ENCODE data around the gene ZC3H4.
"Not testable (repeated sequence)": the region's sequence is repeated elsewhere in the genome, so short reads cannot be mapped to it uniquely, and the experiment has no call there.

ZC3H4 gene

DNA sequence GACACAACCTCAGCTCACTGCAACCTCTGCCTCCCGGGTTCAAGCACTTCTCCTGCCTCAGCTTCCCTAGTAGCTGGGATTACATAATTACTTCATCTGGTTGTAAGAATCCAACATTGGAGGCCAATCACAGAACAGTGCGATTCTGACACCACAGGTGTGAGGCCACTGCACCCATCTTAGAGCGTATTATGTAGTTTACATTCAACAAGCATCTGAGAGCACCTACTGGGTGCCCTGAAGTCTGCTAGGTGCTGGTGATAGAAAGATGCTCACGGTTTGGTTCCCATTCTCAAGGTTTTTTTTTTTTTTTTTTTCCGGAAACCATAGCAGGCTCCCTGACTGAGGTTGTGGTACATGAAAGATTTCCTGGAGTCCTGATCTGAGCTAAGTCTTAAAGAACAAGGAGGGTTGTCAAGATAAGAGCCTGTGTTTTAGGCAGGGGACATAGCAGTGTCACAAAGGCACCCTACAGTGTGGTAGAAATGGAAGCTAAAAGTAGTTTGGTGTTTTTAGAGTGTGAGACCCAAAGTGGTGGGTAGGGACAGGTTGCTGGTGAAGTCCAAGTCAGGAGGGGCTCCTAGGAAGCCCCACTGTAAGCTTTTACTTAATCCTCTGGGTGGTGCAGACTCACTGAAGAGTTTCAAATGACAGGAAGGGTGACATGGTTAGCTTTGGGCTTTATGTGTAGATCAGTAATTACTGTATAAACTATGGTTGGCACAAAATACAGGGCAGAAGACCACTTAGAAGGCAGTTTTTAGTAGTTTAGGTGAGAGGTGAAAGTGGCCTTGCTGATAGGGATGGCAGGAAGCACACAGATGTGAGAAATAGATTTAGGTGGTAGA, 32.3 kb upstream of the ZC3H4 start:
- peak overlapping the region; percentile 3 to 61 for H3K27ac Mint-ChIP-seq
- H3K36me3 Mint-ChIP-seq (ENCODE audit: insufficient read depth), result peaks cover 44% of the 10 kb centered on the region
- H3K4me3 Mint-ChIP-seq, result peak overlapping the region; percentile 22 to 52
- H3K4me1 Mint-ChIP-seq (ENCODE audit: low read depth in 2 of 2), result peaks cover 21 to 31% of the 10 kb centered on the region in 2 donors
- ATAC-seq (replicated peaks), result peak; percentile 88
- no peaks in the 10 kb centered on the region for H3K27me3 Mint-ChIP-seq
- H3K9me3 Mint-ChIP-seq, result no peaks in the 10 kb centered on the region
- DNase-seq, result no peak

GRCh38 chr19:47144630-47145029, 31.1 kb upstream of the ZC3H4 start:
- Mint-ChIP-seq H3K9me3 (no peaks in the 10 kb centered on the region), H3K36me3 (ENCODE audit: insufficient read depth) (peaks cover 35% of the 10 kb centered on the region), H3K27me3 (no peaks in the 10 kb centered on the region), H3K4me3 (no peak overlapping the region), H3K27ac (peak overlapping the region in 1 of 2 donors; percentile 74), H3K4me1 (ENCODE audit: low read depth in 2 of 2) (peaks cover 20 to 31% of the 10 kb centered on the region in 2 donors)
- ATAC-seq (replicated peaks) (no peak), DNase-seq (no peak)

- Mint-ChIP-seq H3K36me3 (ENCODE audit: insufficient read depth) (peaks cover 27% of the 10 kb centered on the region), H3K9me3 (no peaks in the 10 kb centered on the region), H3K4me3 (no peak overlapping the region), H3K27ac (peak overlapping the region; percentile 39 to 74), H3K4me1 (ENCODE audit: low read depth in 2 of 2) (peaks cover 22 to 41% of the 10 kb centered on the region in 2 donors), H3K27me3 (no peaks in the 10 kb centered on the region)
- ATAC-seq (replicated peaks) (no peak), DNase-seq (no peak)
These were observed 29.9 kb upstream of the ZC3H4 start for GRCh38 chr19:47143322-47144073.

DNA sequence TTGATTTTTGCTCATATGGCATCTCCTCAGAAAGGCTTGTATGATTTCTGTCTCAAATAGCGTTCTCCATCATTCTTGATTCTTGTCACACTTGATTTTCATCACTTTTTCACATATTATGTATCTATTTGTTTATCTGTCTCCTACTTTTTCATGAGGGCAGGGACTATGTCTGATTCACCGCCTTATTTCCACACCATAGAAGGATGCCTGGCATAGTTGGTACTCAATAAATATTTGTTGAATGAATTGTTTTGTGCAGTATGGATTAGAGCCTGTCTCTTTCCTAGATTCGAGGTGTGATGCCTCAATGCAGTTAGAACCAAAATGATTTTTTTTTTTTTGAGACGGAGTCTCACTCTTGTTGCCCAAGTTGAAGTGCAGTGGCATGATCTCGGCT, 29.2 kb upstream of the ZC3H4 start:
- no peaks in the 10 kb centered on the region for H3K27me3 Mint-ChIP-seq
- H3K36me3 Mint-ChIP-seq (ENCODE audit: insufficient read depth), result peaks cover 26% of the 10 kb centered on the region
- peak overlapping the region; percentile 18 to 50 for H3K27ac Mint-ChIP-seq
- DNase-seq, result no peak
- H3K4me3 Mint-ChIP-seq, result no peak overlapping the region
- ATAC-seq (replicated peaks), result no peak
- H3K4me1 Mint-ChIP-seq (ENCODE audit: low read depth in 2 of 2), result peaks cover 22 to 39% of the 10 kb centered on the region in 2 donors
- no peaks in the 10 kb centered on the region for H3K9me3 Mint-ChIP-seq

GRCh38 chr19:47141695-47142094, 28.1 kb upstream of the ZC3H4 start:
- Mint-ChIP-seq H3K27ac (peak overlapping the region in 1 of 2 donors; percentile 64), H3K4me3 (no peak overlapping the region), H3K27me3 (no peaks in the 10 kb centered on the region), H3K9me3 (no peaks in the 10 kb centered on the region), H3K4me1 (ENCODE audit: low read depth in 2 of 2) (peaks cover 19 to 37% of the 10 kb centered on the region in 2 donors), H3K36me3 (ENCODE audit: insufficient read depth) (peaks cover 22% of the 10 kb centered on the region)
- no peak for ATAC-seq (replicated peaks)
- DNase-seq, result no peak

- H3K27me3 Mint-ChIP-seq; DNase-seq; ATAC-seq (replicated peaks); H3K4me3 Mint-ChIP-seq; H3K9me3 Mint-ChIP-seq: not testable (repeated sequence)
- Mint-ChIP-seq H3K36me3 (ENCODE audit: insufficient read depth) (peaks cover 23% of the 10 kb centered on the region), H3K4me1 (ENCODE audit: low read depth in 2 of 2) (peaks cover 15 to 37% of the 10 kb centered on the region in 2 donors), H3K27ac (peak overlapping the region in 1 of 2 donors; percentile 64)
These were observed 27.7 kb upstream of the ZC3H4 start for GRCh38 chr19:47141252-47141651.

DNA sequence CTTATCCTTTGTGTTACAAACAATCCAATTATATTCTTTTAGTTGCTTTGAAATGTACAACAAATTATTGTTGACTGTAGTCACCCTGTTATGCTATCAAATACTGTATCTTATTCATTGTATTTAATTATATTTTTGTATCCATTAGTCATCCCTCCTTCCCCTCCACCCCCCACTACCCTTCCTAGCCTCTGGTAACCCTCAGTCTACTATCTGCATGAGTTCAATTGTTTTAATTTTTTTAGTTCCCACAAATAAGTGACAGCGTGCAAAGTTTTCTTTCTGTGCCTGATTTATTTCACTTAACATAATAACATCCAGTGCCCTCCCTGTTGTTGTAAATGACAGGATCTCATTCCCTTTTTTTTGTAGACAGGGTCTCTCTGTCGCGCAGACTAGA, 21.6 kb upstream of the ZC3H4 start:
- H3K36me3 Mint-ChIP-seq (ENCODE audit: insufficient read depth), result peaks cover 30% of the 10 kb centered on the region
- H3K27ac Mint-ChIP-seq, result peak overlapping the region; percentile 25 to 33
- H3K27me3 Mint-ChIP-seq, result no peaks in the 10 kb centered on the region
- ATAC-seq (replicated peaks) (no peak), DNase-seq (no peak)
- no peak overlapping the region for H3K4me3 Mint-ChIP-seq
- no peaks in the 10 kb centered on the region for H3K9me3 Mint-ChIP-seq
- H3K4me1 Mint-ChIP-seq (ENCODE audit: low read depth in 2 of 2), result peaks cover 47 to 57% of the 10 kb centered on the region in 2 donors

DNA sequence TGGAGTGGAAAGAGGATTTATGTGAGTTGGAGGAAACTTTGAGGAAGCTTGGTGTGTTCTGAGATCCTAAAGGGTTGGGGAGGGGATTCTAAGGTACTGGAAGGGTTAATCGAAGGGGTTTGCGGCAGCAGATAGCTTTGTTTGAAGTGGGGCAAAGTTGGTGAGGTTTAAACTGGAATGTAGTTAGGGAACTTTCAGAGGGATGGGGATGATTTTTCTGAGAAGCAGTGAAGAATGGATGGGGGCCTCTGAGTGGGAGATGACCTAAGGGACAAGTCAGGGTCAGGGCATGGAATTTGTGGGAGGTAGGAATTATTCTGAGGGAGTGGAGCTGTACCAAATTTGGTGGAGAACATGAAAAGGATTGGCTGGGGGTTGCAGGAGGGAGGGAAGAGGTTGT, 21.0 kb upstream of the ZC3H4 start:
- peaks cover 47 to 57% of the 10 kb centered on the region in 2 donors for H3K4me1 Mint-ChIP-seq (ENCODE audit: low read depth in 2 of 2)
- H3K27ac Mint-ChIP-seq, result peak overlapping the region; percentile 33 to 81
- no peaks in the 10 kb centered on the region for H3K9me3 Mint-ChIP-seq
- H3K4me3 Mint-ChIP-seq, result peak overlapping the region in 1 of 2 donors; percentile 18
- DNase-seq, result no peak
- H3K36me3 Mint-ChIP-seq (ENCODE audit: insufficient read depth), result peaks cover 35% of the 10 kb centered on the region
- no peaks in the 10 kb centered on the region for H3K27me3 Mint-ChIP-seq
- ATAC-seq (replicated peaks), result no peak

DNA sequence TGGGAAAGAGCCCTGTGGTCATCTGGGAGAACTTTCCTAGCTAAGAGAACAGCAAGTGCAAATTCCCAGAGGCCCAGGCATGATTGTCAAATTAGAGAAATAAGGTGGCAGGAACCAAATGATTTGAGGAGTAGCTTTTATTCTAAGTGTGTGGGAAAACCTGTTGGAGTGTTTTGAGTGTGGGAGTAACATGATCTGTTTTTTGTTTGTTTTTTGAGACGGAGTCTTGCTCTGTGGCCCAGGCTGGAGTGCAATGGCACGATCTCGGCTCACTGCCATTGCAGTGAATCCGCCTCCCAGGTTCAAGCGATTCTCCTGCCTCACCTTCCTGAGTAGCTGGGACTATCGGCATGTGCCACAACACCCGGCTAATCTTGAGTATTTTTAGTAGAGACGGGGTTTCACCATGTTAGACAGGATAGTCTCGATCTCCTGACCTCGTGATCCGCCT, 19.5 kb upstream of the ZC3H4 start:
- DNase-seq, result no peak

GRCh38 chr19:47132194-47132852, 18.7 kb upstream of the ZC3H4 start:
- no peaks in the 10 kb centered on the region for H3K27me3 Mint-ChIP-seq
- ATAC-seq (replicated peaks), result no peak
- H3K36me3 Mint-ChIP-seq (ENCODE audit: insufficient read depth), result peaks cover 32% of the 10 kb centered on the region
- H3K4me3 Mint-ChIP-seq, result peak overlapping the region; percentile 94 to 97
- DNase-seq, result no peak
- H3K9me3 Mint-ChIP-seq, result no peaks in the 10 kb centered on the region
- H3K27ac Mint-ChIP-seq, result peak overlapping the region in 1 of 2 donors; percentile 100
- H3K4me1 Mint-ChIP-seq (ENCODE audit: low read depth in 2 of 2), result peaks cover 43 to 45% of the 10 kb centered on the region in 2 donors

More for the DNA sequence above, 19.5 kb upstream of the ZC3H4 start:
- Mint-ChIP-seq H3K36me3 (ENCODE audit: insufficient read depth) (peaks cover 32% of the 10 kb centered on the region), H3K27ac (peak overlapping the region in 1 of 2 donors; percentile 100), H3K27me3 (no peaks in the 10 kb centered on the region), H3K4me3 (peak overlapping the region; percentile 94 to 97), H3K9me3 (no peaks in the 10 kb centered on the region), H3K4me1 (ENCODE audit: low read depth in 2 of 2) (peaks cover 43 to 45% of the 10 kb centered on the region in 2 donors)
- ATAC-seq (replicated peaks), result no peak

- Mint-ChIP-seq H3K27ac (peak within 1 kb of the TSS; percentile 94 to 100), H3K4me3 (peak within 1 kb of the TSS; percentile 94 to 97), H3K36me3 (ENCODE audit: insufficient read depth) (peaks cover 29% of the 10 kb centered on the region), H3K27me3 (no peaks in the 10 kb centered on the region), H3K4me1 (ENCODE audit: low read depth in 2 of 2) (peaks cover 37 to 43% of the 10 kb centered on the region in 2 donors), H3K9me3 (no peaks in the 10 kb centered on the region)
- peak; percentile 82 to 86 (median 84) for DNase-seq
- peak; percentile 90 for ATAC-seq (replicated peaks)
These were observed 17.1 kb upstream of the ZC3H4 start, which contains the start of gene SAE1 for GRCh38 chr19:47130589-47131227. TSS of gene SAE1 (plus strand) at chr19:47130835. CDS start at chr19:47130931, 96 bp downstream.

DNA sequence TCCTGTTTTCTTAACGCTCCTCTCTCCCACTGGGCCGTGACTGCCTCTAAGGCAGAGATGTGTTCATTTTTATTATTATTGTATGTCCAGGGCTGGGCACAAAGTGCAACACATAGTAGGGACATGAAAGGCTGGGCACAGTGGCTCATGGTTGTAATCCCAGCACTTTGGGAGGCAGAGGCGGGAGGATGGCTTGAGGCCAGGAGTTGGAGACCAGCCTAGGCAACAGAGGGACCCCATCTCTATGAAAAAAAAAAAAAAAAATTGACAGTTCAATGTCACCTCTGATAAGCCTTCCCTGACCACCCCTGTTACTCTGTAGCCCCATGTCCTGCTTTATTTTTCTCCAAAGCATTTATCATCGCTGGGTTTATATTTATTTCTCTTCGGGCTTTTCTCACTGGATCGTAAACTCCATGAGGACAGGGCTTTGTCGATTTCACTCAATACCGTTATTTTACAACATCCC, 16.6 kb upstream of the ZC3H4 start:
- H3K9me3 Mint-ChIP-seq, result no peaks in the 10 kb centered on the region
- peaks cover 29% of the 10 kb centered on the region for H3K36me3 Mint-ChIP-seq (ENCODE audit: insufficient read depth)
- peak overlapping the region; percentile 94 to 100 for H3K27ac Mint-ChIP-seq
- peak overlapping the region; percentile 94 to 97 for H3K4me3 Mint-ChIP-seq
- H3K4me1 Mint-ChIP-seq (ENCODE audit: low read depth in 2 of 2), result peaks cover 40% of the 10 kb centered on the region in 2 donors
- no peak for DNase-seq
- H3K27me3 Mint-ChIP-seq, result no peaks in the 10 kb centered on the region
- ATAC-seq (replicated peaks), result no peak
